ENCODE measurements around the gene CHKA.

The CHKA gene

DNA sequence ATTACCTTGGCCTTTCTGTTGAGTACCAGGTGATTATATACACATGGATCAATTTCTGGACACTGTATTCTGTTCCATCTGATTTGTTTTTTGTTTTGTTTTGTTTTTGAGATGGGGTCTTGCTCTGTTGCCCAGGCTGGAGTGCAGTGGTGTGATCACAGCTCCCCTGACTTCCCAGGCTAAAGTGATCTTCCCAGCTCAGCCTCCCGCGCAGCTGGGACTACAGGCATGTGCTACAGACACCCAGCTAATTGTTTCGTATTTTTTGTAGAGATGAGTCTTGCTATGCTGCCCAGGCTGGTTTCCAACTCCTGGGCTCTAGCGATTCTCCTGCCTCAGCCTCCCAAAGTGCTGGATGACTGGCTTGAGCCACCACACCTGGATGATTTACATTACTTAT is 63.4 kb downstream of the CHKA start:
- Histone ChIP-seq H3K27me3 (ENCODE audit: control insufficient read depth in 2 of 2, insufficient read depth in 2 of 2, low read length in 2 of 2) (no peaks in the 10 kb centered on the region), H3K4me3 (ENCODE audit: low read length in 2 of 2) (no peak overlapping the region), H3K9me3 (ENCODE audit: control insufficient read depth in 2 of 2, low read length in 2 of 2) (no peaks in the 10 kb centered on the region), H3K9ac (ENCODE audit: low read depth in 1 of 2, low read length in 2 of 2) (no peak overlapping the region), H3K36me3 (ENCODE audit: control insufficient read depth in 2 of 2, insufficient read depth in 2 of 2, low read length in 2 of 2) (peaks cover 28 to 33% of the 10 kb centered on the region in 2 donors), H3K27ac (ENCODE audit: low read depth in 2 of 2, low read length in 2 of 2) (no peak overlapping the region), H3K4me1 (ENCODE audit: control insufficient read depth in 2 of 2, insufficient read depth in 2 of 2, low read length in 2 of 2) (no peaks in the 10 kb centered on the region)

- no peaks in the 10 kb centered on the region for H3K4me1 ChIP-seq (ENCODE audit: control insufficient read depth in 2 of 2, insufficient read depth in 2 of 2, low read length in 2 of 2)
- H3K27me3 ChIP-seq (ENCODE audit: control insufficient read depth in 2 of 2, insufficient read depth in 2 of 2, low read length in 2 of 2), result no peaks in the 10 kb centered on the region
- H3K4me3 ChIP-seq (ENCODE audit: low read length in 2 of 2), result no peak overlapping the region
- no peaks in the 10 kb centered on the region for H3K9me3 ChIP-seq (ENCODE audit: control insufficient read depth in 2 of 2, low read length in 2 of 2)
- H3K36me3 ChIP-seq (ENCODE audit: control insufficient read depth in 2 of 2, insufficient read depth in 2 of 2, low read length in 2 of 2), result peaks cover 23 to 29% of the 10 kb centered on the region in 2 donors
- H3K9ac ChIP-seq (ENCODE audit: low read depth in 1 of 2, low read length in 2 of 2), result no peak overlapping the region
- H3K27ac ChIP-seq (ENCODE audit: low read depth in 2 of 2, low read length in 2 of 2), result no peak overlapping the region
Measured at GRCh38 chr11:68056317-68057285, 64.6 kb downstream of the CHKA start.

DNA sequence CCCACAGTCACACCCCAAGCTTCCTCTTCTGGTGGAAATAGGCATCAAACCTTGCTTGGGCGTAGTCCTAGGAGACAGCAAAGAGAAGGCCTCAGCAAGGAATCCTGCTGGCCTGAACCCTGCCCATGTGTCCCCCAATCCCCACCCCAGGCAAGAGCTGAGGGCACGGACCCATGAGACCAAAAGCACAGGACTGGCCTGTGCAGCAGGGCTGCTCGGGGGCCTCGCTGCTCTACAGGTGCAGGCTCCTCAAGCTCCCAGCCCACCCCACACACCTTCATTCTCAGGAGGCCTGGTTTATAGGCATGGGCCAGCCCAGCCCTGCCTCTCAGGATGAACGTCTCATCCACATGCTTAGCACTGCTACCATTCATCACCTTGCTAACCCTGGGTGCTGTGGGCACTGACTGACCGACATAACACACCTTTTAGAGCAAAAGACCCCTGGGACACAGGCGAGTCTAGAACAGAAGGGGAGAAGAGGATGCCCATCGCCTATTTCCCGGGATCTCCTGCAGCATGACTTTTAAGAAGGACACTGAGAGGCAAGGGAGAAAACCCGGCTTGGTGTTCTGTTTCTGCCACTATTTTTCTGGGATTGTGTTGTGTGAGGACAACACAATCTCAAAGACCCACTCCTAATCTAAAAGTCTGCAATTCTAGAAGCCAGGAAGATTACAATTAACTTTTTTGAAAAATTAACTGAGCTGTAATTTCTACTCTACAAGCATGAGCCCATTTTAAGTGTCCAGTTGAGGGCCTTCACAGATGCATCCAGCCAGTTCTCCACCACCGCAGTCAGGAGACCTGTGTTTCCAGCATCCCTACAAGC is 67.0 kb downstream of the CHKA start:
- H3K9ac ChIP-seq (ENCODE audit: low read depth in 1 of 2, low read length in 2 of 2), result no peak overlapping the region
- H3K4me3 ChIP-seq (ENCODE audit: low read length in 2 of 2), result no peak overlapping the region
- peaks cover 24 to 38% of the 10 kb centered on the region in 2 donors for H3K36me3 ChIP-seq (ENCODE audit: control insufficient read depth in 2 of 2, insufficient read depth in 2 of 2, low read length in 2 of 2)
- H3K9me3 ChIP-seq (ENCODE audit: control insufficient read depth in 2 of 2, low read length in 2 of 2), result no peaks in the 10 kb centered on the region
- no peaks in the 10 kb centered on the region for H3K27me3 ChIP-seq (ENCODE audit: control insufficient read depth in 2 of 2, insufficient read depth in 2 of 2, low read length in 2 of 2)
- no peaks in the 10 kb centered on the region for H3K4me1 ChIP-seq (ENCODE audit: control insufficient read depth in 2 of 2, insufficient read depth in 2 of 2, low read length in 2 of 2)
- no peak overlapping the region for H3K27ac ChIP-seq (ENCODE audit: low read depth in 2 of 2, low read length in 2 of 2)

- H3K4me3 ChIP-seq (ENCODE audit: low read length in 2 of 2), result no peak overlapping the region
- no peaks in the 10 kb centered on the region for H3K9me3 ChIP-seq (ENCODE audit: control insufficient read depth in 2 of 2, low read length in 2 of 2)
- no peak overlapping the region for H3K27ac ChIP-seq (ENCODE audit: low read depth in 2 of 2, low read length in 2 of 2)
- H3K36me3 ChIP-seq (ENCODE audit: control insufficient read depth in 2 of 2, insufficient read depth in 2 of 2, low read length in 2 of 2), result peaks cover 27 to 42% of the 10 kb centered on the region in 2 donors
- no peaks in the 10 kb centered on the region for H3K4me1 ChIP-seq (ENCODE audit: control insufficient read depth in 2 of 2, insufficient read depth in 2 of 2, low read length in 2 of 2)
- no peaks in the 10 kb centered on the region for H3K27me3 ChIP-seq (ENCODE audit: control insufficient read depth in 2 of 2, insufficient read depth in 2 of 2, low read length in 2 of 2)
- H3K9ac ChIP-seq (ENCODE audit: low read depth in 1 of 2, low read length in 2 of 2), result no peak overlapping the region
Measured at GRCh38 chr11:68053117-68053516, 68.1 kb downstream of the CHKA start.

- Histone ChIP-seq H3K4me3 (ENCODE audit: low read length in 2 of 2) (no peak overlapping the region), H3K36me3 (ENCODE audit: control insufficient read depth in 2 of 2, insufficient read depth in 2 of 2, low read length in 2 of 2) (peaks cover 24 to 46% of the 10 kb centered on the region in 2 donors), H3K27ac (ENCODE audit: low read depth in 2 of 2, low read length in 2 of 2) (no peak overlapping the region), H3K27me3 (ENCODE audit: control insufficient read depth in 2 of 2, insufficient read depth in 2 of 2, low read length in 2 of 2) (no peaks in the 10 kb centered on the region), H3K9ac (ENCODE audit: low read depth in 1 of 2, low read length in 2 of 2) (no peak overlapping the region), H3K4me1 (ENCODE audit: control insufficient read depth in 2 of 2, insufficient read depth in 2 of 2, low read length in 2 of 2) (no peaks in the 10 kb centered on the region), H3K9me3 (ENCODE audit: control insufficient read depth in 2 of 2, low read length in 2 of 2) (no peaks in the 10 kb centered on the region)
Measured at GRCh38 chr11:68052137-68052873, 68.9 kb downstream of the CHKA start.

- Histone ChIP-seq H3K27ac (ENCODE audit: low read depth in 2 of 2, low read length in 2 of 2) (no peak overlapping the region), H3K9me3 (ENCODE audit: control insufficient read depth in 2 of 2, low read length in 2 of 2) (no peaks in the 10 kb centered on the region), H3K4me1 (ENCODE audit: control insufficient read depth in 2 of 2, insufficient read depth in 2 of 2, low read length in 2 of 2) (no peaks in the 10 kb centered on the region), H3K27me3 (ENCODE audit: control insufficient read depth in 2 of 2, insufficient read depth in 2 of 2, low read length in 2 of 2) (no peaks in the 10 kb centered on the region), H3K4me3 (ENCODE audit: low read length in 2 of 2) (no peak overlapping the region), H3K36me3 (ENCODE audit: control insufficient read depth in 2 of 2, insufficient read depth in 2 of 2, low read length in 2 of 2) (peaks cover 27 to 49% of the 10 kb centered on the region in 2 donors), H3K9ac (ENCODE audit: low read depth in 1 of 2, low read length in 2 of 2) (no peak overlapping the region)
Measured at GRCh38 chr11:68051191-68052136, 69.7 kb downstream of the CHKA start.

- no peaks in the 10 kb centered on the region for H3K4me1 ChIP-seq (ENCODE audit: control insufficient read depth in 2 of 2, insufficient read depth in 2 of 2, low read length in 2 of 2)
- H3K4me3 ChIP-seq (ENCODE audit: low read length in 2 of 2), result no peak overlapping the region
- H3K9ac ChIP-seq (ENCODE audit: low read depth in 1 of 2, low read length in 2 of 2), result no peak overlapping the region
- no peak overlapping the region for H3K27ac ChIP-seq (ENCODE audit: low read depth in 2 of 2, low read length in 2 of 2)
- H3K9me3 ChIP-seq (ENCODE audit: control insufficient read depth in 2 of 2, low read length in 2 of 2), result no peaks in the 10 kb centered on the region
- no peaks in the 10 kb centered on the region for H3K27me3 ChIP-seq (ENCODE audit: control insufficient read depth in 2 of 2, insufficient read depth in 2 of 2, low read length in 2 of 2)
- peaks cover 30 to 51% of the 10 kb centered on the region in 2 donors for H3K36me3 ChIP-seq (ENCODE audit: control insufficient read depth in 2 of 2, insufficient read depth in 2 of 2, low read length in 2 of 2)
Measured at GRCh38 chr11:68050371-68050841, 70.8 kb downstream of the CHKA start.

- peaks cover 36 to 56% of the 10 kb centered on the region in 2 donors for H3K36me3 ChIP-seq (ENCODE audit: control insufficient read depth in 2 of 2, insufficient read depth in 2 of 2, low read length in 2 of 2)
Measured at GRCh38 chr11:68049509-68050370, 71.4 kb downstream of the CHKA start.

More at GRCh38 chr11:68049509-68050370, 71.4 kb downstream of the CHKA start:
- no peak overlapping the region for H3K27ac ChIP-seq (ENCODE audit: low read depth in 2 of 2, low read length in 2 of 2)
- H3K4me1 ChIP-seq (ENCODE audit: control insufficient read depth in 2 of 2, insufficient read depth in 2 of 2, low read length in 2 of 2), result no peaks in the 10 kb centered on the region
- H3K27me3 ChIP-seq (ENCODE audit: control insufficient read depth in 2 of 2, insufficient read depth in 2 of 2, low read length in 2 of 2), result no peaks in the 10 kb centered on the region
- no peak overlapping the region for H3K4me3 ChIP-seq (ENCODE audit: low read length in 2 of 2)
- H3K9ac ChIP-seq (ENCODE audit: low read depth in 1 of 2, low read length in 2 of 2), result no peak overlapping the region
- H3K9me3 ChIP-seq (ENCODE audit: control insufficient read depth in 2 of 2, low read length in 2 of 2), result no peaks in the 10 kb centered on the region
